Retina (tissue), 1 donor: ENCODE results near the gene CCDC24.

ENCODE experiments used
- DNase-seq: peaks from one replicate; pipeline ENCODE4 v3.0.0-alpha.2; 2016

Gene CCDC24

GRCh38 chr1:43981135-43981491 is 10.3 kb upstream of the CCDC24 start:
- DNase-seq = no peak

DNA sequence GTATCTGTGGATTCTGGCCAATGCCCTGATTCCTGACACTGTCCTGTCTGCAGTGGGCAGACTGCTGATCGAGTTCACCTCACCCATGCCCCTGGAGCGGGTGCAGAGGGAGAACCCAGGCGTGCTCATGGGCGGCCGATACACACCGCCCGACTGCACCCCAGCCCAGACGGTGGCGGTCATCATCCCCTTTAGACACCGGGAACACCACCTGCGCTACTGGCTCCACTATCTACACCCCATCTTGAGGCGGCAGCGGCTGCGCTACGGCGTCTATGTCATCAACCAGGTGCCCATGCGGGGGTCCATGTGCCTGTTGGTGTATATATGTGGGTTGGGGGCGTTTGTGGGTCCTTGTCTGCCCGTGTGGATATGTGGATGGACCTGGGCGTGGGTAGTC is 9.8 kb upstream of the CCDC24 start:
- no peak for DNase-seq

DNA sequence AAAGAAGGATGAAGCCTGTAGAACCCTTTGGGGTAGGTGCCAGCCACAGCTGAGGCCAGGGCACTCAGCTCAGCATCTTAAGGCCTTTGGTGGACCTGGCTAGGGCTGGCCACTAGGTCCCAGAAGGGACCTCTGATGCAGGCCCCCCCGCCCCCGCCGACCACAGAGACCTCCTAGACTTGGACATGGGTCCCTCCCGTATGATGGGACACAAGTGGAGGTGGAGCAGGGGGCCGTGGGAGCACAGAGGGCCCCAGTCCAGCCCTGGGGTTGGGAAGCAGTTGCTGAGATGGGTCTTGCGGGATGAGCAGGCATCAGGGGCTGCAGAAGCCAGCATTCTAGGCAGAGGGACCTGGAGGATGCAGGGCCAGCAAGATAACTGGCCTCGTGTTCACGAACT is 9.2 kb upstream of the CCDC24 start:
- no peak for DNase-seq

- no peak for DNase-seq
Observed at GRCh38 chr1:43982808-43983207, 8.6 kb upstream of the CCDC24 start.

- DNase-seq = no peak
Observed at GRCh38 chr1:43983253-43983899, 8.0 kb upstream of the CCDC24 start.

DNA sequence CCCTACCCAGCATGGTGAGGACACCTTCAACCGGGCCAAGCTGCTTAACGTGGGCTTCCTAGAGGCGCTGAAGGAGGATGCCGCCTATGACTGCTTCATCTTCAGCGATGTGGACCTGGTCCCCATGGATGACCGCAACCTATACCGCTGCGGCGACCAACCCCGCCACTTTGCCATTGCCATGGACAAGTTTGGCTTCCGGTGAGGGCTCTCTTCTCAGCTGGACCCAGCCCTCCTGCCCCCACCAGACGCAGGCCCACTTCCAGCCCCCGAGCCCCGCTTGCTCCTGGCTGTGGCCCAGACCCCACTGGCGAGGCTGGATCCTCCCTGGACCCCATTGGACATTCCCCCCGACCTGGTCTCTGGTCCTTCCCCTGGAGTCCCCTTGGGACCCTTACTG is 6.5 kb upstream of the CCDC24 start:
- DNase-seq = no peak

DNA sequence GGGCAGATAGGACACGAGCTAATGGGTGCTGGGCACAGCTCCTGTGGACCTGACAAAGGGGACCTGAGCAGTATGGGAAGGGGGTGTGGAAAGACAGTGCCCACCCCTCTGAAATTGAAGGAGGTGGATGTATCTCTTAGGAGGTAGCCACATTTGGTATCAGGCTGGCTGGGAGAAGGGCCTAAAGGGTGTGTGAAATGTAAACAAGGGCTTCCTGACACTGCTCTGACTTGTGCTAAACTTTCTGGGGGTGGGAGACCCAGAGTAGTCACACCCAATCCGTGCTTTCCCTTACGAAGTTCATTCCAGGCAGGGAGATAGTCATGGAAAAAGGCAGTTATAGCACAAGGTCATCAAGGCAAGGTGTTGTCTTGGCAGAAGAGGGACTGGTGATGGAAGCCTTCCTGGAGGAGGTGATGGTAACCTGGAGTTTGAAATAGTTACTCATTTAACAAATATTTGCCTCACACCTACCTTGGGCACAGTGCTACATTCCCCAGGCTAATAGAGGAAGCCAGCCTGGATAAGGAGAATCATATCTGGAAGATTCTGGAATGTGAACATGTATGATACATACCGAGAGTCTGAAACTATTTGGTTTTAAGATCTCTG is 5.3 kb upstream of the CCDC24 start:
- DNase-seq = no peak

GRCh38 chr1:43986712-43987111 is 4.7 kb upstream of the CCDC24 start:
- DNase-seq = no peak

GRCh38 chr1:43987159-43987902 is 4.1 kb upstream of the CCDC24 start:
- DNase-seq = no peak

- no peak for DNase-seq
Observed at GRCh38 chr1:43990271-43991199, 864 bp upstream of the CCDC24 start.

DNA sequence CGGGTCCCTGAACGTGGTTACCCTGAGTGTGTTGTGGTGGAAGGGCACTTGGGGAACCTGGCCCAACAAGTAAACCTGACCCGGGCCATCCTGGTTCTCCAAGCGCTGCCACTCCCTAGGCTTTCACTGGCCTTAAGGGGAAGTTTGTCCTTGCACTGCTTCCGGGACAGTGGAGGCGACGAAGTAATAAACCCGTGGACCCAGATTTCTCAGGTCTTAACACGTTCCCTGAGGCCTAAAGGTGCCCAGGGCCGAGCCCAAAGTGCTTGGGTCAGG is 261 bp upstream of the CCDC24 start:
- no peak for DNase-seq

DNA sequence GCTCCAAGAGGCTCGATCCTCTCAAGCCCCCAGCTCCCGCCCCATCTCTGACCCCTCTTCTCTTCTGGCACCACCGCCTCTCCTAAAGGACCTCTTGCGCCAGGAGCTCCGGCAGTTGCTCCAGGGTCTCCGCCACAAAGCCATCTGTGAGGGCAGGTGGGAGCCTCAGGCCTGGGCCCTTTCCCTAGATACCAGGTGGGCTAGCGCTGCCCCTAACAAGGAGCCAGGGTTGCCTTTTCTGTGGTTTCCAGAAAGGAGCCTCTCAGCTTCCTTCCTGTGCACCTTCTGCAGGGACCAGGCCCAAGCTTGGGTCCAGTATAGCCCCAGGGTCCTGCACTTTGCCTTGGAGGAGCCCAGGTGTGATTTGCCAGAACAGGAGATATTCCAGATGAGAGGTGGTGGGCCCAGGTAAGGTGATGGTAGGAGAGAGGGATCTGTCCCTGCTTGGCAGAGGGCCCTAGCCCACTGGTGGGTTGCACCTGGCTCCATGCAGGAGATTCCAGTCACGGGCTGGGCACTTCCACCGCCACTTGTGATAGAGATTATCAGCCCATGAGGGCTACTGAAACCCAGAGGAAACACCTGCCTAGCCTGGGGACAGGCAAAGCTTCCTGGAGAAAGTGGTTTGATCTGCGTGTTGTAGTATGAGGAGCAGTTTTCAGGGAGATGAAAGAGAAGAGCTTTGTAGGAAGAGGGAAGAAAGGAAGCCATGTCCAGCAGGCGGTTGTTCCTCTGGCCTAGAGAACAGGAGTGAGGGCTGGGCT is 1.0 kb downstream of the CCDC24 start:
- no peak for DNase-seq

DNA sequence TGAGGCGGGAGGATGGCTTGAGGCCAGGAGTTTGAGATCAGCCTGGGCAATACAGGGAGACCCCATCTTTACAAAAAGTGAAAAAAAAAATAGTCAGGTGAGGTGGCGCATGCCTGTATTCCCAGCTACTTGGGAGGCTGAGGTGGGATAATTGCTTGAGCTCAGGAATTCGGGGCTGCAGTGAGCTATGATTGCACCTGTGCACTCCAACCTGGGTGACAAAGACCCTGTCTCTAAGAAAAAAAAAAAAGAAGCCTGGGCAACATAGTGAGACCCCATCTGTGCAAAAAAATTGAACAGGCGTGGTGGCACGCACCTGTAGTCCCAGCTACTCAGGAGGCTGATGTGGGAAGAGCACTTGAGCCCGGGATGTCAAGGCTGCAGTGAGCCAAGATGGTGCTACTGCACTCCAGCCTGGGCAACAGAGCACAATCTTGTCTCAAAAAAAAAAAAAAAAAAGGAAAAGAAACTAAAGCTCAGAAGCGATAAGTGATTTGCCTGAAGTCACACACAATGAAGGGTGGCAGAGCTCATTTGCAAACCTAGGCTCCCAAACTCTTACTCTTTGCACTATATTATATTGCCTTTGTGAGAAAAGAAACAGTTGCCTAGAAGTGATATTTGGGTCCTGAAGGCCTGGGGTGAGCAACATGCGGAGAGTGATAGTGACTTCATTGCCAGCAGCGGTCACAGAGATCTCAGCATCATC is 2.0 kb downstream of the CCDC24 start:
- DNase-seq = no peak

- no peak for DNase-seq
Observed at GRCh38 chr1:43994071-43994470, 2.7 kb downstream of the CCDC24 start.

- DNase-seq = no peak
Observed at GRCh38 chr1:43994794-43995790, 3.7 kb downstream of the CCDC24 start.

DNA sequence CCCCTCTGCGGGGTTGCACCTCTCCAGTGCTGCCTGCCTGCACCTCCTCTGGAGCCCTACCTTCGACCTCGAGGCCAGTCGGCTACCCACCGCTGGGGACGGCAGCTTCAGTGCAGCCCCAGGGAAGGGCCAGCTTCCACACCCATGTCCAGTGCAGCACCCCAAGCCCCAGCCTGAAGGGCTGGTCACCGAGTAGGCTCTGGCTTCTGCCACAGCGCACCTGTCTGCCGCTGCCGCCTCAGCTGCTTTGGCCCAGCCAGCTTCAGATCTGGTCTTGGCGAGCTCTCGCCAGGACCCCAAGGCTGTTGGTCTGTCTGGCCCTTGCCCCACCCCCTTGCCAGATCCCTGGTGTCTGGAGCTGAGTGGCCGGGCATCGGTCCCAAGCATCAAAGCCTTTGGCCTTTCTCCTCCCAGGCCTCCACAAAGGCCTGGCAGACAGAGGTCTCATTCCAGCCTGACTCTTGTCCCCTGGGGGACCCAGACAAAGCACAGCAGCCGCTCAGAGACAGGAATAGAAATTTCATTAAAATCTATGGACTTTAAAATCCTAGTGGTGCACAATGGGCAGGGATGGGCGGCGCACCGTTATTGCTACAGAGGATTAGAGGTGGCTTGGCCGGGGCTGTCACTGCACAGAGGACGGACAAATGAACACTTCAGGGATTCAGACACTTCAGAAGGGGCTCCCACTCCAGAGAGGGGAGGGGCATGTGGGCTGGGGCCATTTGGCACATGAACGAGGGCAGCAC is 4.8 kb downstream of the CCDC24 start:
- peak; percentile 28 for DNase-seq

DNA sequence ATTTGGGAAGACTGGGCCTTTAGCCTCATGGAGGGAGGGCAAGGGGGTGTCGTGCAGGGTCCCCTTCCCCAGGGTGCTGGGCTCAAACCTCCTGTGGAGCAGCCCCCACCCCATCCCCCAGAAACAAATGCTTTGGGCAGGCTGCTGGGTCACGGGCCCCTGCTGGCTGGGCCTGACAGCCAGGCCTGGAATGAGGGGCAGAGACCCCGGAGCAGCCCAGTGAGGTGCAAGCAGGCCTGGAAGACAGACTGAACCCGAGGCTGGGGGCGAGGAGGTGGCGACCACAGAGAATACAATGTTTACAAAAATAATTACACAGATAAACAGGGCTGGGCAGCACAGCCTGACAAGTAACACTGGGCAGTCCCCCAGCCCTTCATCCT is 5.3 kb downstream of the CCDC24 start:
- DNase-seq = peak; percentile 28

DNA sequence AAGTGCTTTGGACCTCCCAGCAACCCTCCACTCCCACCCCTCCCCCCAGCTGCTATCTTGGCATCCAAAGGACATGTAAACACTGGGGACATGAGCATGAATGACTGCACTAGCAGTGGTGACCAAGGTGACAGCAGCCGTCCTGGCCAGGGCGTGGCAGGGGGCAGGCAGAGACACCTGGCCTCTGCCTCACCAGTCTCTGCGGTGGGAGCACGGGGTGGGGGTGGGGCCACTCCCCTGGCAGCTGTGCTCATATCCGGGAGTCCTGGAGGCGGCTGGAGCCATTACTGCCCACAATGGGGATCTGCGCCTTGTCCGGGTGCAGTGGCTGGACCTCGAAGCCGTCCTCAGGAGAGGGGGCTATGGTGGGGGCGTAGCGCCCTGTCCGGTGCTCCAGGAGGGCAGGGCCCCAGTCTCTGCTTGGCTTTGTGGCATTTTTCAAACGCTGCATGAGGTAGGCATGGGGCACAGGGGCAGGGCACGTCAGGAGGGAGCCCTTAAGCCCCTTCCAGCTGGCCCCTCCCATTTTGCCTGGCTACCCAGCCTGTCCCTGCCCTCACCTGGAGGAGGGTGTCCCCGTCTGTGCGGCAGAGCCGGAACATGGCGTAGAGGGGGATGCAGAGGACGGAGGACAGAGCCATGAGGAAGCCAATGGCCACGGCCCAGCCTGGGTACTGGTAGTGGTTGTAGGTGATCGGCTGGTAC is 6.0 kb downstream of the CCDC24 start:
- DNase-seq = no peak

DNA sequence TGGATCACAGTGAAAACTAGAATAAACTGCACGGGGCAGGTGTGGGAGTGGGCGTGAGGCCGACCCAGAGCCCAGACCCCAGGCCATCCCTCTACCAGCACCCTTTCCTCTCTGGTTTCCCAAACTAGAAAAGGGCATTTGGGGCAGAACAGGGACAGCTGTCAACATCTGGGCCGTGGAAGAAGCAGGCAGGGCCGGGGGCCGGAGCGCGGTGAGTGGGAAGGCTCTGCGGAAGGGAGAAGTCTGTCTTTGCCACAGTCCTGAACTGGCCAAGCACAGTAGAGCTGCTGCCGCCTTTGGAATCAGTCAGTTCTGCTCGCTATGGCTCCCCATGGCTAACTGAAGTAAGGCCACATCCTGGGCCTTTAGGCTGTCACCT is 6.6 kb downstream of the CCDC24 start:
- DNase-seq = no peak

DNA sequence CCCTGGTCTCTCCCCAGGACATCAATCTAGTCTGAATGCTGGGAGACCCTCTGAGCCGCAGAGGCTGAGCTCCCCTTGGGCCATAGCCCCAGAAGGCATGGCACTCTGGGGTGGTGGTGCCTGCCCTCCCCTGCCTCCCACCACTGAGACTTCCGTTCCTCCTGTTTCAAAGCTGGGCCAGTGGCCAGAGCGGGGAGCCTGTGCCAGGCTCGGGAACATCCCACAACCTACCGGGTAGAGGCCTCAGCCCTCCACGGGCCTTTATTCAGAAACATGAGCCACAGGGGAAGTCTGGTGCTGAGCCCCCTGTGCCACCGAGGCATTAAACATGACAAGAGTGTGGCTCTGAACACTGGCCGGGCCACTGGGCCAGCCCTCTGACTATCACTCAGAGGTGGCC is 8.1 kb downstream of the CCDC24 start:
- DNase-seq = no peak
